NCI-H345 treated with DMSO at 0.1 percent for 48 hours (cell line): ENCODE data around the gene DLG1.

Experiments used
- DNase-seq: peaks from one replicate; lab custom pipeline; 2025; ENCODE audit not compliant: unreplicated experiment; lab: John Stamatoyannopoulos, UW

The DLG1 gene

DNA sequence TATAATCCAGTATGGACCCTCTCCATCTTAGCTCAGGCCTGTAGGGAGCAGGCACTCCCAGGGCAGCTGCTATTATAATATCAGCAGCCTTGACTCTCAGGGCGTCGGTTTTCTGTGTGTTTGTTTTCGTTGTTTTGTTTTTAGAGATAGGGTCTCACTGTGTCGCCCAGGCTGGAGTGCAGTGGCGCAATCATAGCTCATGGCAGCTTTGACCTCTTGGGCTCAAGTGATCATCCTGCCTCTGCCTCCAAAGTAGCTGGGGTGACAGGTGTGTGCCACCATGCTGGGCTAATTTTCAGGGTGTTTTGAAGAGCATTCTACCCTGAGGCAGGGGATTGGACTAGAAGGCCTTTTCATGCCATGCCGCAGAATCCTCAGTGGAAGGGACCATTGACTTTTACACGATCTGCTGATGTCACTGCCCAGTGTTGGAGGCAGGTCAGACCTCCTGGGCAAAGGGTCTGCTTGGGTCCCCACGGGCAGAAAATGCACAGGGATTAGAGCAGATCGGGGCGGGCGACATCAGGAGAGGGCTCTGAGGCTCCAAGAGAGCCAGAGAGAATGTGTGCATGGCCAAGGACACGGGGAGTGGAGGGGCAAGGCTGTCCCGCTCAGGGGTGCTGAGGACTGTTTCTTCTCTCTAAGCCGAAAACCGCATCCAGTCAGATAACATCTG, 276.5 kb downstream of the DLG1 start:
- no peak for DNase-seq

DNA sequence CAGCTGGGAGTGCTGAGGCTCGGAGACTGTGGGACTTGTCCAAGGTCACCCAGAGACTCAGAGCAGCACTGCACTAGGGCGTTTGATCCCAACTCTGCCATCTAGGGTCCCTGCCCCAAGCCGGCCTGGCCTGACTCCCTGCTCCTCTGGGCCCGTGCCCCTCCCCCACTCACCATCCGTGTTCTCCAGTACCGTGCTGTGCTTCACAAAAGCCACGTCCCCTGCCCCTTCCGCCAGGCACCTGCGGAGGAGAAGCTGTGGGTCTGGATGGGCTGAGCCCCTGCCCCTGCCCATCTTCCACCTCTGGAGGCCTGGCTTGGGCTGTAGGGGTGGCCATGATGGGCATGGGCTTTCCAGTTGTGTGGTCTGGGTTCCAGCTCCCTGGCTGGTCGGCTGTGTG, 277.2 kb downstream of the DLG1 start:
- no peak for DNase-seq

DNA sequence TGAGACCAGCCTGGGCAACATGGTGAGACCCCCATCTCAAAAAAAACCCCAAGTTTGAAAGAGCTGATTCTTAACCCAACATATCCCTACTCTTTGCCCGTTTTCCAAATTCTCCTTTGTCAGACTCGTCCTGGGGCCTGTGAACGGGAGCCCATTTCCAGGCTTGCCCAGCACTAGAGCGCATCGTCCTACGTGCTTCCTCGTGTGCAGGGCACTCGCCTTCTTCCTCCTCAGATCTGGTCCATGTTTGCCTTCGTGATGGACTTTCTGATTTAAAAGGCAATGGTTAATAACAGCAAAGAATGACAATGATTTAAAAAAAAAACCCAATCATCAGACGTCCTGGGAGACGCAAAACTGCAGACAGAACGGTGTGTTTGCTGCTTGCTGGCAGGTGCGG, 278.9 kb downstream of the DLG1 start:
- DNase-seq: no peak

DNA sequence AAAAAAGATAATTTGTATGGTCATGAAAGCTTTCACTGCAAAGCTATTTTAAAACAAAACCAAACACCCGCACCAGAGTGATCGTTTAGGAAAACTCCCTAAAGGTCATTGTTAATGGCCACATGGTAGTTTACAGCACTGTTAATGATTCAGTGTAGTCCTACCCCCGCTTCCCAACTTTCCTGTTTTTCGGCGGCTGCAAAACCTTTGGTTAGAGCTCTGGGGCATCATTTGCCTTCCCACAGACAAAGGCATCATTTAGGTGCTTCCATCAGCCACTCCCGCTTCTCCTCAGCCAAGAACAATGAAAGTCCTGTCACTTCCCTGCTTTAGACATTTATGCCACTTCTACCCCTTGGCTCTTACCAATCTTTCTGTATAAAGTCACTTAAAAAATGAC, 279.4 kb downstream of the DLG1 start:
- no peak for DNase-seq

DNA sequence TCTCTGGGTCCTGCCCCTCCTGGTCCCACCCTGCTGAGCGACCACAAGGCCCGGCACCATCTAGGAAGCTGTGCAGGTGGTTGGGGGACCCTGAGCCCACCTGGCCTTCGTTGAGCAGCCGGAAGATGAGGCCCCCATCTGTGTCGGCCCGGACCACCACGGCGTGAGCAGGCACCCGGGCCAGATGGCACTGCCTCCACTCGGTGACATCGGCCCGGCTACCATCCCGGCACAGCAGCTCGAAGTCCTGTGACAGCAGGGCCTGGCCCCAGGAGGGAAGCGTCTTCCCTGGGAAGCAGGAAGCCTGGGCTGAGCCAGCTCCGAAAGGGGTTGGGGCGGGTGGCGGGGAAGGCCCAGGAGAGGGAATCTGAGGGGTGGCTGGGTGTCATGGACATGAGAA, 281.4 kb downstream of the DLG1 start:
- DNase-seq: no peak

DNA sequence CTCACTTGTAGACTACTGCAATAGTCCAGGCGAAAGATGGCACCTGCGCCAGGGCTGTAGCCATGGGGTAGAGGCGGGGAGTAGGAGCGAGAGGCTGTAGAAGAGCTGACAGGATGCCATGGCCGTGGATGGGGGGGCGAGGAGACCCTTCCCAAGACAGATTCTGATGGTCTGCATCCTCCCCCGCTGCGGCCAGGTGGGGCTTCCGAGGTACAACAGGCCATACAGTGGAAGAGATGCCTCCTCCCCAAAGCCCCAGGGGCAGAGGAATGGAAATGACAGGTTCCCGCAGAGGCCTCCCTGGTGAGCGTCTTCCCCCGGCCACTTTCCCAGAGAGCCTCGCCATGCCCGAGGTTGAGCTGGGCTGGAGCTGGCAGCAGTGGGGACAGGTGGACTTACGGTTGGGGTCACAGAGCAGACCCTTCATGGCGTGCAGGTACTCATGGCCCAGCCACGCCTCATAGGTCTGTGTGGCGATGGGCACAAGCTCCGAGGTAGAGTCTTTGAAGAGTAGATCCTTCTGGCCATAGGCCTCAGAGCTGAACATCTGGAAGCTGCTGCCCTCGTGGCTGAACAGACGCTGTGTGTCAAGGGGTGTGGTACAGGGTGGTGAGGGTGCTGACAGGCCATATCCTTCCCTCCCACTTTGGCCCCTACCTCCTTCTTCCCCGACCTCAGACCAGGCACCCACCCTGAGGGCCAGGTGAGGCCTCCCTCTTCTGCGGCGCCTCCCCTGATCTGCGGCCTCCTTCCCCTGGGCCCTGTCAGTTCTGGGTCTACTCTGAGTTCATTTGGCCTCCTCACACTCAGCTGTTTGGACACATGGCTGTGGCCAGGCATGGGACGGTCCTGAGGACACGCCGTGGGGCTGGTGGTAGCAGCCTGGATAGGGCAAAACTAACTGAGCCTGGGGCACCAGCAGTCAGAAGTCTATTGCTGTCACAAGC, 282.3 kb downstream of the DLG1 start:
- no peak for DNase-seq

DNA sequence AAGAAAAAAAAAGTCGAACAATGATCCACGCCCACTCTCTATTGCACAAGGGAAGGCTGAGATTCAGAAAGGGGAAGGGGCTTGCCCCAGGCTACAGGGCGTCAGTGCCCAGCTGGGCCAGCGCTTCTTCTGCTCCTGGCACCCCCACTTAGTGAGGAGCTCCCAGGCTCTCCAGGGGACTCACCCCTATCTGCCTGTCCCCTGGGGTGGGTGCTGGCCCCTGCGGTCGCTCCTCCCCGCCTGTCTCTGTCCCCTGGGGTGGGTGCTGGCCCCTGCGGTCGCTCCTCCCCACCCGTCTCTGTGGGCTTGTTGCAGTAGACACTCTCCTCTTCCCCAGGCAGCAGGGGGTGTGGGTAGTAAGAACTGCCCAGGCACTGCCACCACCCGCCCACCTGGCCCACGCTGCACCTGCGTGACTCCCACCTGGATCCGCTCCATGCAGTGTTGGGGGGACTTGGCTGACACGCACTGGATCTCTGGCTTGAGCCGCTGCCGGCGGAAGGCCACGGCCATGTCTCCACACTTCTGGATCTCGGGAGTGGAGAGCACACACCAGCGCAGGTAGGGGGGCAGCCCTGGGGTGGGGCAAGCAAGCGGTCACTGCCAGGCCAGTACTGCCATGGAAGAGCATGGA, 283.4 kb downstream of the DLG1 start:
- no peak for DNase-seq

DNA sequence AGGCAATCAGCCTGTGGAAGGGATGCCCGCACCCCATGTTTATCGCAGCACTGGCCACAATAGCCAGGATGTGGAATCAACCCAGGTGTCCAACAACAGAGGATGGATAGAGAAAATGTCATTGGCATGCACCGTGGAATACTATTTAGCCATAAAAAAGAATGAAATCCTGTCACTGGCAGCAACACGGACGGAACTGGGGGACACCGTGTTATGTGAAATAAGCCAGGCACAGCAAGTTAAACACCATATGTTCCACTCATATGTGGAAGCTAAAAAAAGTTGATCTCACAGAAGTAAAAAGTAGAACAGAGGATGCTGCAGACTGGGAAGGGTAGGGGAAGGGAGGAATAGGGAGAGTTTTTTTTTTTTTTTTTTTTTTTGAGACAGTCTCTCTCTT, 284.4 kb downstream of the DLG1 start:
- no peak for DNase-seq

DNA sequence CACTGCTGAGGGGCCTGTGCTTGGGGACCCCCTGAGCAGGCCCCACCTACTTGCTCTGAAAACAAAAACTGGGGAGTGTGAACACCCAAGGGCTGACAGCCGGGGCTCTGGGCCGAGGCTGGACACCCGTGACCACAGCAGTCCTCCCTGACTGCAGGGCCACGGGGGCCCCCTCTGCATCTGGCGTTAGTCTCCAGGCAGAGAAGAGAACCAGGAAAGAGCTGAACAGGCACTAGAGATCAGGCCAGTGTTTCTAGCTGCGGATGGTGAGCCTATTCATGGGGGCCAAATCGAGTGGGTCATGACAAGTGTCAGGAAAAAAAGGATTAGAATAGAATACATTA, 285.9 kb downstream of the DLG1 start:
- DNase-seq: no peak

DNA sequence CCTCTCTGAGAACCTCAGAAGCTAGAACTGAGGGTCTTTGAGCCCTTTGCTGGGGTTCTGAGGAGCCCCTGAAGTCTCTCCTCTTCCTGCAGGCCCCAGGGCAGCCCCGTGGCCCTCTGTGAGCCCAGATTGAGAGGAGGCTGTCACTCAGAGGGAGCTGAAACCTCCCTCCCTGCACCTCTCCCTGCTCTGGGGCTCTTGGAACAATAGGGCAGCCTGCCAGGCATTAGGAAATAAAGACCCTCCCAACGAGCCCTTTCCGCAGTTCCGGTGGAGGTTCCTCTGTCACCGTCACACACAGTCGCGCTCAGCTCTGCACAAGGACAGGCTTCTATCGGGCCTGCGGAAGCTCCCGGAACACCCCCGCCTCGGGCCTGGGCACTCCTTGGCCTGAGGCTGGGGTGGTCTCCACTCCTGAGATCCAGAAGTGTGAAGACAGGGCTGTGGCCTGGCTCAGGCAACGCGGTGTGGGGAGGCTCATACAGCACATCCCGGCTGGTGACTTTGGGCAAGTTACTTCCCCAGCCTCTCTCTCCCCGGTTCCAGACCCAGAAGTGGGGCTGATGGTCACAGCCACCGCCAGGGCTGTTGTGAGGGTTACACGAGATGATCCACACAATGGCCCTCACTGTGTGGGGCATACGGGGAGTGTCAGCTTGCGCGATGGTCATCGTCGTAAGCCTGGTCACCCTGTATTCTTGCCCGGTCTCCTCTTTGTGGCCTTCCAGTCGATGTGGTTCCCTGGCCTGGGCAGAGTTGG, 286.5 kb downstream of the DLG1 start:
- no peak for DNase-seq

DNA sequence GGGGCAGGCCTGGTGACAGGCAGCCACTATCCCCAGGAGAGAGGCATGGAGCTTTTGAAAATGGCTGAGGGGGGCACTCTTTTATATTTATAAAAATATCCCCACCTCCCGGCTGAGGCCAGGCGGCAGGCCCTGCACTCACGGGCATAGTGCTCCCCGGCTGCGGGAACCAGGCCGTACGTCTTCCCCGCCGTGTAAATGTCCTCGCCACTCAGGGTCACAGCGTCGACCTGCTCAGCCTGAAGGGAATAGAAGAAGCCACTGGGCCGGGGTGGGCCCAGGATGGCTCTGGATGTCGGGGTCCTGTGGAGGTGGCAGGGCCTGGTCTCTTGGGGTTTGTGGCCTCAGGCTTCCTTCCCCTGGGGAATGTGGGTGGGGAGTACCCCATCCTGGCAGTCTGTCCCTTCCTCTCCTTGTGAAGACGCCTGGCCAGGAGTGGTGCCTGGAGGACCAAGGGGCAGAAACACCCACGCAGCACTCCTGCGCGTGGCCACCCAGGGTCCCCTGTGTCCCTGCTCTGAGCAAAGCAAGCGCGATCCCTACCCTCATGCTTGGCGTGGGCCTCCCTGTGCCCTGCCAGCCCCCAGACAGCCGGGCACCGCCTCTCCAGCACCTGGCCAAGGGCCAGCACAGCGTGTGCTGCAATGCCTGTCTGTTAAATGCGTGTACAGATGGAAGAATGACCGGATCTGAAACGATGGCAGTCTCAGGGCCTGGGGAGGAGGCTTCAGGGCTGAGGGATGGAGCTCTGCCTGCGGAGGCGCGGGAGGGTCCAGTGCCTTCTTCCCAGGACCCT, 287.7 kb downstream of the DLG1 start:
- no peak for DNase-seq

DNA sequence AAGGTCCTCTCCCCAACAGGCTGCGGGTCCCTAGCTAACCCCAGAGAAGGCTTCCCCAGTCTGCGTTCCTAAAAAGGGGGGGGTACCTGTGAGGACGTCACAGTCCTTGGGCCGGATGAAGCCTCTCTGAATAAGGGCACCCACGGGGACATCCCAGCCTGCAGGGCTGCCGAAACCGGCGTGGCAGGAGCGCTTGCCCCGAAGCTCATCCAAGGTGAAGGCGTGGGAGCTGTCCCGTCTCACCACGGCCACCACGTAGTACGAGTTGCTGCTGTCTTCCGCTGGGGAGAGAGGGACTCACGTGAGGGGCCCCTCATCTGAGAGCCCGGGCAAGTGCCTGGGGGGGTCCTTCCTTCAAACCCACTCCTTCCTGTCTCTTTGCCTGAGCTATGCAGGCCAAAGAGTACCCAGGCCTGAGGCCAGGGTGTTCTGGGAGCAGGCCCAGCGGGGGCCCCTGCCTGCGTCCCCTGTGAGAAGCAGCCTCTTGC, 288.8 kb downstream of the DLG1 start:
- no peak for DNase-seq

DNA sequence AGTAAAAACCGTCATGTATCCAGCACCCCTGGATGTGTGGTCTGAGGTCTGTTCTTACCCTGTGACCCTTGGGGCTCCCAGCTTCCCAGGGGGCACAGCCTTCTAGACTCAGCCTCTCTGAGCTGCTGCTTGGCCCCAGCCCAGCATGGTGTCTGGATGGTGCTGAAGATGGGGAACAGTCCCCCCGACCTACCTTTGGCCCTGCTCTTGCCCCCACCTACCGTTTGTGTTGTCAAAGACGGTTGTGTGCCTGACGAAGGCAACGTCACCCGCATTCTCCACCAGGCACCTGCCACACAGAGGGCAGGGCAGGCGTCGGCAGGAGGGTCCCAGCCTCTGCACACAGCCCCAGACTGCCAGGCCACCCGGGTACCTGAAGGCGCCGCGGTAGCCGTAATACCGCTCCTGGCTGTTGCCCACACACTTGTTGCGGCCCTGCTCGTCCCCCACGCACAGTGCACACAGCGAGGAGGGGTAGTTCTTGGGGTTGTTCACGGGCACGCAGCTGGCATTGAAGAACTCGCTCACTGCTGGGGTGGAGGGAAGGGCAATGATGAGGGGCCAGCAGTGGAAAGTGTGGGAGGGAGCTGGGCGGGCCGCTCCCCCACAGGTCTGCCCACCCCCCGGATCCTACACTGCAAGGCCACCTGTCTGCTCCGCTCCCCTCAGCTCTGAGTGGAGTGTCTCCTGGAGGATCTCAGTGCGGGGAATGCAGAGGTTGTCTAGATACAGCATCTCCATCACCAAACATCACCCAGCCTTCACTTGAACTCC, 289.8 kb downstream of the DLG1 start:
- no peak for DNase-seq

DNA sequence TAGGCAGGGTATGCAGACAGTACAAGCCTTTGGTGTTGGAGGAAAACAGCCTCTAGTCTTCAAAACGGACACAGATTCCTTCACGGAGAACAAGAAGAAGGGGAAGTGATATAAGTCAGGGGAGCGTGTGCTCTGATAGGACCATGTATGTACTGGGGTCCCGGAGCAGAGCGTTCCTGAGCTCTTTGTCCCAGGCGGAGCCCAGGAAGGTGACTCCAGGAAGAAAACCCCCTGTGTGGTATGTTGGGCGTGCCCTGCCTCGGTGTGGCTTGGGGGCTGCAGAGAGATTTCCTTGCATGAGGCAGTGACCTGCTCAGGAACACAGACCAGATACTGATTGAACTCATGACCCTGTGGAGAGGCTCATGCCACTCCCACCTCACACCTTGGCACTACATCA, 290.5 kb downstream of the DLG1 start:
- DNase-seq: no peak

DNA sequence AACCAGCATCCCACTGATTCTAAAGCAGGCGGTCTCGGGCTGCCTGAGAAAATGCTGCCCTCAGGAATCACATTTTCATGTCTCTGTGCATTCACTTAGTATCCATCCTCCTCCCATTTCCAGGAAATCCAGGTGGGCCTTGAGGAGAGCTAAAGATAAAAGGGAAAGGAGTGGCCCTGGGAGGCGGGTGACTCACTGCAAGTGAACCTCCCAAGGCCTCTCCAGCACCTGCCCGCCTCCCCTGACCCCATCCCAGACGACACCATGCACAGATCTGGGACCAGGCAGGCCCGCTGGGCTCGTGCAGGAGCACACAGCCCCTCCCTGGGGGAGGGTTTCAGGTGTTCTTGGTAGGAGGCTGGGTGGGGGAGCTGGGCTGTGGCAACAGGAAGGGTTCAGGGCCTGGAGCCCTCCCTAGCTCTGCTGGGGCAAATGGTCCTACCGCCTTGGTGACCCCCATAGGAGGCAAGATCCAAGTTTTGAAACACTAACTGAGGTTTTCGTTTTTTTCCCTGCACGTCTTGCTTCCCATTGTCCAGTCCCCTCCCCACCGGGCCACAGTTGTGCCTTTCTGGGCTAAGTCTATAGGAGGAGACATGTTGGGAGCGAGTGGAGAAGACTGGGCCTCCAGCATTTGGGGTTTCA, 291.0 kb downstream of the DLG1 start:
- DNase-seq: no peak

DNA sequence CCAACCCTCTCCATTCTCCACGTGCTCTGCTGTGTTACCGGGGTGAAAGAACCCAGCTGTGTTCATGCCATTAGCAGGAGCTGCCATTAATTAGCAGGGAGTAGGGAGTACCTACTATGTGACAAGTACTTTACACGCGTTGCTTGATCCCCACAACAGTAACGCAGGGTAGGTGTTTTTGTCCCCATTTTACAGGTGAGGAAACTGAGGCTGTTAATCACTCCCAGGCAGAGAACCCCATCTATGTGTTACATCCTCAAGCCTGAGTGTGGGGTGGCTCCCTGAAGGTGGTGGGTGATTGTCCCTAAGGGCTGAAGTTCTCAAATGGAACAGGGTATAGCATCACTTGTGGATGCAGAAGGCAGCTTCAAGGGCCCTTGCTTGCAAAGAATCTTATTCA, 291.6 kb downstream of the DLG1 start:
- no peak for DNase-seq

DNA sequence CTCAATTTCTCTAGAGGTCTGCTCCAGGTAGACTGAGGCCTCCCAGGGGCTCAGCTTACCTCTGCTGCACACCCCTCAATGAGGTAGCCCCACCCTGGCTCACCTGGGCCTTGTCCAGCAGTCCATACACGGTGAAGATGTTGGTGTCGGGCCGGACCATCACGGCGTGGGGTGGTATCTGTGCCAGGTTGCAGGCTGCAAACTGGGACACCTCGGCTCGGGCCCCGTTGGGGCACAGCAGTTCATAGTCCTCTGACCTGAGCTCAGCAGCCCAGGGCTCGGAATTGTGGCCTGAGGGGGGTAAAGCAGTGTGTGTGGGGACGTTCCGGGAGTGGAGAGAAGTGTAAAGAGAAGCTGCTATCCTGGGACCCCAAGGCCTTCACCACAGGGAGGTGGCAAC, 292.0 kb downstream of the DLG1 start:
- DNase-seq: no peak

DNA sequence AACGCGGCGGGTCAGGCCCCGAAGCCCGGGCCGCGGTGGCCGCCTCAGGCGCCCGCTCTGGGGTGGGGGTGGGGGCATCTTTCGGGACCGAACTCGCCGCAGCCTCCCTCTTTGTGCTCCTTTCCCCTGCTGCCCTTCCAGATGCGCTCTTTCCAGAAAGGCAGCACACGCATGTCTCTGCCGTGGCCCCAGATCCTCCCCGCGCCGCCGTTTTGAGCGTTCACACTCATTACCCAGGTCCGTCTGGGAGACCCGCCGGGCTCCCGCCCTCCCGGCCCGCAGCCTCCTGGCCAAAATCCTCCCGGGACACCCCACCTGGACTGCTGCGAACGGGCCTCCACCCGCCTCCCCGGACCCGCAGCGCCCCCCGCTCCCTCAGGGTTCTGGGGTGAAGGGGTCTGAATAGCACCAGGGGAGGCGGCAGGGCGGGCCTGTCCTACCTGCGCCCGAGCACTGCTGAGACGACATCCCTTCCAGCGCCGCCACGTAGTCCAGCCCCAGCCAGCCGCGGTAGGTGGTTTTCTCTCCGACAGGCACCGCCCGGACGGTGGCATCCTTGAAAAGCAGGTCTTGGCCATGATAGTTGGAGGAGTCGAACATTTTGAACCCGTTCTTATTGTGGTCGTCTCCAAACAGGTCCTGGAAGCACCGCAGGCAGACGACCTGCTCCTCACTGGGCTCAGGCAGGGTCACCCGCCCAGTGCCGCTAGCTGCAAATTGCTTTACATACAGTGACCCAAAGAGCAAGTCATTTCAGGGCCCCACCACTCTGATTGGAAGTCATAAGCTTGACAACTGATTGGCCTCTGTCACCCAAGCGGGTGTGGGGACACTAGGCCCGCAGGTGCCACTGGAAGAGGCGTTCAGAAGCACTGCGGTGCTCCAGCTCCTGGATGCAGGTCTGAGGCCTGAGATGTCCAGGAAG, 294.7 kb downstream of the DLG1 start:
- no peak for DNase-seq
